ENCODE measurements around the gene SORCS3. TPM values are rescaled to one million over a fixed set of nuclear protein-coding genes. Genes with fewer than 3 reads are reported as not detected.

SORCS3 gene
- total RNA-seq, 1 donor from 2014 or later: not detected

DNA sequence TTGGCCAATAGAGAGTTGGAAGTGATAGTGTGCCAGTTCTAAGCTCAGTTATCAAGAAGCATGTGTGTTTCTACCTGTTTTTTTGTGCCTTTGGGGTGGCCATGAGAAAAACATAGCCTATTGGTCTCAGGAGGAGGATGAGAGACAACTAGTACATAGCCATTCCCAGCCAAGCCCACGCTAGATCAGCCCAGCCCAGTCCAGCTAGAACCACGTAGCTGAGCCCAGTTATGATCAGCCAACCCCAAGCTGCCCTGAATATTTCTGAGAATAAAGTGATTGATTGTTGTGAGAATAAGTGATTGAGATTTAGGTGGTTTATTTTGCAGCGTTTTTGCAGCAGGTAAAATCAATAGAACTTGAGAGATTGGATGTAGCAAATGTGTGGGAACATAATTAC lies 15.9 kb downstream of the SORCS3 start:
- H3K27ac Mint-ChIP-seq: no peak overlapping the region
- no peaks in the 10 kb centered on the region for H3K36me3 Mint-ChIP-seq (ENCODE audit: low read depth)
- peaks cover 9% of the 10 kb centered on the region for H3K27me3 Mint-ChIP-seq (ENCODE audit: low read depth)
- H3K9me3 Mint-ChIP-seq: no peaks in the 10 kb centered on the region
- intact Hi-C loops (cut with micrococcal nuclease): no loop called here
- DNase-seq (ENCODE audit: low spot score): no peak
- no peaks in the 10 kb centered on the region for H3K4me1 Mint-ChIP-seq (ENCODE audit: low read depth)
- H3K4me3 Mint-ChIP-seq (ENCODE audit: low read depth): no peak overlapping the region

DNA sequence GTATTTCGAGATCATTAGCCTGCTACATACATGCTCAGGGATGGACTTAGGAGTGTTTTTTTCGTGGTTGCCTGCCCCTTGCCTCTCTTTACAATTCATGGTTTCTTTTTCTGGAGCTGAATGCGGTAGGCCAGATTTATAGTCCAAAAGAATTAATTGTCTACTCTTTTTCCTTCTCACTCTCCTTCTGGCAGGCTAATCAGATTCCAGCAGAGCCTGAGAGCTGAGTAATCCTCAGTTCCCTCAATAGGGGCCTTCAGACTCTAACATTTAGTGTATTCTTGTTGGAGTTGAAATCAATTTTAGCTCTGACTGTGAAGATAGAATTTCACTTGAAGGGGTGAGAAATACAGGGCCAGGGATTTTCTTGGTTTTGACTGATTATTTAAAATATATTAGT lies 16.4 kb downstream of the SORCS3 start:
- H3K27ac Mint-ChIP-seq: no peak overlapping the region
- no peaks in the 10 kb centered on the region for H3K36me3 Mint-ChIP-seq (ENCODE audit: low read depth)
- intact Hi-C loops (cut with micrococcal nuclease): no loop called here
- no peak for DNase-seq (ENCODE audit: low spot score)
- H3K4me1 Mint-ChIP-seq (ENCODE audit: low read depth): no peaks in the 10 kb centered on the region
- H3K4me3 Mint-ChIP-seq (ENCODE audit: low read depth): no peak overlapping the region
- no peaks in the 10 kb centered on the region for H3K9me3 Mint-ChIP-seq
- peaks cover 9% of the 10 kb centered on the region for H3K27me3 Mint-ChIP-seq (ENCODE audit: low read depth)

DNA sequence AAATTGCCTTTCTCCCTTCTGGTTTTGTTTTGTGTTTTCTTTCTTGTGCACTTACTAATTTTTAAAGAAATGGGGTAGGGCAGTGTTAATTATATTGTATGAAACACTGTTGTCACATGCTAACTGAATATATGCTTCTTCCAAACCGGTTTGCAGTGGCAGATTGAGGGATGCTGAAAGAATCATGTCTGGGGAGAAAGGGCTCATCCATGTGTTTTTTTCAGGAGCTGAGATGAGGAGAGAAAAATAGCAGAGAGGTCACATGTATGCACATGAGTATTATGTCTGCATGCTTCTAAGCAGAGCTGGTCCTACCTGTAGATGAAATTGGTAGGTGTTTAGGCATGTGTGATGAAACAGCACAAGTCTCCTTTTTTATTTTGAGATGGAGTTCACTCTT lies 17.0 kb downstream of the SORCS3 start:
- intact Hi-C loops (cut with micrococcal nuclease): no loop called here
- H3K27me3 Mint-ChIP-seq (ENCODE audit: low read depth): peaks cover 9% of the 10 kb centered on the region
- DNase-seq (ENCODE audit: low spot score): no peak
- H3K4me1 Mint-ChIP-seq (ENCODE audit: low read depth): no peaks in the 10 kb centered on the region
- H3K36me3 Mint-ChIP-seq (ENCODE audit: low read depth): no peaks in the 10 kb centered on the region
- no peaks in the 10 kb centered on the region for H3K9me3 Mint-ChIP-seq
- H3K27ac Mint-ChIP-seq: no peak overlapping the region
- no peak overlapping the region for H3K4me3 Mint-ChIP-seq (ENCODE audit: low read depth)

DNA sequence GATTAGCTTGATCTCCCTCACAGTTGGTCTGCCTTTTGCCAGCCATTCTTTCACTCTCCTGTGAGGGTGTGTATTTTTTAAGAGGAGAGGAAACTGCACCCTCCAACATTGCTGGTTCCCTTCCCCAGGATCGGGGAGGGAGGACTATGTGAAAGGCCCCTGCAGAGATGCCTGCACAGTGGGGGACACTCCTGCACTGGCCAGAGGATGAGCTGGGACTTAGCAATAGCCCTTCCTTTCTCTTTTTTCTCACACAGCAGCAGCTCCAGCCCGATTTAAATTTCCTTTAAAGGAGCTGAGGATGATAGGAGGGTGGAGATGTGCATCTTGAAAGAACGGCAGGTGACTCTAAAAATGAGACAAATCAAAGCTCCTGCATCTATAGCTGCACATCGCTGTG lies 18.7 kb downstream of the SORCS3 start:
- Mint-ChIP-seq H3K27ac (no peak overlapping the region), H3K27me3 (ENCODE audit: low read depth) (peaks cover 6% of the 10 kb centered on the region), H3K4me3 (ENCODE audit: low read depth) (no peak overlapping the region), H3K4me1 (ENCODE audit: low read depth) (no peaks in the 10 kb centered on the region), H3K36me3 (ENCODE audit: low read depth) (no peaks in the 10 kb centered on the region), H3K9me3 (no peaks in the 10 kb centered on the region)
- no peak for DNase-seq (ENCODE audit: low spot score)
- intact Hi-C loops (cut with micrococcal nuclease): no loop called here

GRCh38 chr10:104663076-104663475 lies 22.0 kb downstream of the SORCS3 start:
- Mint-ChIP-seq H3K9me3 (no peaks in the 10 kb centered on the region), H3K27ac (no peak overlapping the region), H3K4me3 (ENCODE audit: low read depth) (no peak overlapping the region), H3K4me1 (ENCODE audit: low read depth) (no peaks in the 10 kb centered on the region), H3K36me3 (ENCODE audit: low read depth) (no peaks in the 10 kb centered on the region), H3K27me3 (ENCODE audit: low read depth) (peaks cover 5% of the 10 kb centered on the region)
- intact Hi-C loops (cut with micrococcal nuclease): no loop called here
- no peak for DNase-seq (ENCODE audit: low spot score)

- Mint-ChIP-seq H3K36me3 (ENCODE audit: low read depth) (no peaks in the 10 kb centered on the region), H3K27me3 (ENCODE audit: low read depth) (peaks cover 5% of the 10 kb centered on the region)
- DNase-seq (ENCODE audit: low spot score): no peak
These were observed 22.5 kb downstream of the SORCS3 start for GRCh38 chr10:104663563-104663962.

GRCh38 chr10:104664205-104664604 lies 23.1 kb downstream of the SORCS3 start:
- Mint-ChIP-seq H3K27me3 (ENCODE audit: low read depth) (peaks cover 2% of the 10 kb centered on the region), H3K36me3 (ENCODE audit: low read depth) (no peaks in the 10 kb centered on the region), H3K4me1 (ENCODE audit: low read depth) (no peaks in the 10 kb centered on the region), H3K9me3 (no peaks in the 10 kb centered on the region), H3K27ac (no peak overlapping the region), H3K4me3 (ENCODE audit: low read depth) (no peak overlapping the region)
- no peak for DNase-seq (ENCODE audit: low spot score)
- intact Hi-C loops (cut with micrococcal nuclease): no loop called here

More at GRCh38 chr10:104663563-104663962, 22.5 kb downstream of the SORCS3 start:
- Mint-ChIP-seq H3K4me1 (ENCODE audit: low read depth) (no peaks in the 10 kb centered on the region), H3K9me3 (no peaks in the 10 kb centered on the region), H3K4me3 (ENCODE audit: low read depth) (no peak overlapping the region), H3K27ac (no peak overlapping the region)
- intact Hi-C loops (cut with micrococcal nuclease): no loop called here

DNA sequence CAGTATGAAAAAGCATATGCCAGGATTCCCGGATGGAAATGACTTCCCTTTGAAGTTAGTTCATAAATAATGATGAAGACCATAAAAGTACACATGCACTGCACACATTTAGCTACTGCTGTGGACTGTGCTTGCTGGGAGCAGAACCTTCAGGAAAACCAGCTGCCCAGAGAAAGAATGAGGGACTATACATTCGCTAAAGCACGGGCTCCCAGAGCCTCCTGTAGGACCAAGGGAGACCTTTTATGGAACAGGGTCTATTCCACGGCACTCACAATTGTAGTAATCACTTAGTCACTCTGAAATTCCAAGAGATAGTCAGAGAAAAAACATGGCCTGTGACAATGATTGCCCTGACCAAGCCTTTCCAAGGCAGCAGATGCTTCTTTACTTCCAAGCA lies 24.1 kb downstream of the SORCS3 start:
- H3K9me3 Mint-ChIP-seq: no peaks in the 10 kb centered on the region
- H3K4me3 Mint-ChIP-seq (ENCODE audit: low read depth): no peak overlapping the region
- H3K27ac Mint-ChIP-seq: no peak overlapping the region
- no peaks in the 10 kb centered on the region for H3K36me3 Mint-ChIP-seq (ENCODE audit: low read depth)
- H3K4me1 Mint-ChIP-seq (ENCODE audit: low read depth): no peaks in the 10 kb centered on the region
- intact Hi-C loops (cut with micrococcal nuclease): no loop called here
- peaks cover 2% of the 10 kb centered on the region for H3K27me3 Mint-ChIP-seq (ENCODE audit: low read depth)
- DNase-seq (ENCODE audit: low spot score): no peak

GRCh38 chr10:104666106-104666505 lies 25.0 kb downstream of the SORCS3 start:
- H3K36me3 Mint-ChIP-seq (ENCODE audit: low read depth): no peaks in the 10 kb centered on the region
- H3K27me3 Mint-ChIP-seq (ENCODE audit: low read depth): peaks cover 2% of the 10 kb centered on the region
- no peak for DNase-seq (ENCODE audit: low spot score)
- no peaks in the 10 kb centered on the region for H3K9me3 Mint-ChIP-seq
- H3K4me1 Mint-ChIP-seq (ENCODE audit: low read depth): no peaks in the 10 kb centered on the region
- H3K4me3 Mint-ChIP-seq (ENCODE audit: low read depth): no peak overlapping the region
- intact Hi-C loops (cut with micrococcal nuclease): no loop called here
- H3K27ac Mint-ChIP-seq: no peak overlapping the region

- intact Hi-C loops (cut with micrococcal nuclease): no loop called here
- no peak overlapping the region for H3K27ac Mint-ChIP-seq
- H3K4me1 Mint-ChIP-seq (ENCODE audit: low read depth): no peaks in the 10 kb centered on the region
- no peak for DNase-seq (ENCODE audit: low spot score)
- no peaks in the 10 kb centered on the region for H3K9me3 Mint-ChIP-seq
- no peaks in the 10 kb centered on the region for H3K36me3 Mint-ChIP-seq (ENCODE audit: low read depth)
- peaks cover 14% of the 10 kb centered on the region for H3K27me3 Mint-ChIP-seq (ENCODE audit: low read depth)
- no peak overlapping the region for H3K4me3 Mint-ChIP-seq (ENCODE audit: low read depth)
These were observed 35.8 kb downstream of the SORCS3 start for GRCh38 chr10:104676874-104677273.

DNA sequence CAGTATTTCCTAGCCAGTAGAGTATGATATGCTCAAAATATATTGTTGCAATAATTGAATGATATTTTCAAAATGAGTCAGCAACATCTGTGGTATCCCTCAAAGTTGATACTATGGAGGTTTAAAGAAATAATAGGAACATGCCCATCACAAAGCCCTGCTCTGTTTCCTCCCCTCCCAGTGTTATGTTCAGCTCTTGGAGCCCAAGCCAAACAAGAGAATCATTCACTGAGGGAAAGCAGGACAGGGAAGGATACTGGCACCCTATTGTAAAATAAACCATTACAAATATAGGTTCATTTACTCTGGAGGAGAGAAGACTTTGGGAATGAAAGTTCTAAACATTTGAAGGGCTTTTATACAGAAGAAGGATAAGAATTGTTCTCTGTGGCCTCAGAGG lies 37.6 kb downstream of the SORCS3 start:
- Mint-ChIP-seq H3K4me1 (ENCODE audit: low read depth) (no peaks in the 10 kb centered on the region), H3K36me3 (ENCODE audit: low read depth) (no peaks in the 10 kb centered on the region), H3K27ac (no peak overlapping the region), H3K4me3 (ENCODE audit: low read depth) (no peak overlapping the region), H3K27me3 (ENCODE audit: low read depth) (peaks cover 19% of the 10 kb centered on the region), H3K9me3 (no peaks in the 10 kb centered on the region)
- no peak for DNase-seq (ENCODE audit: low spot score)
- intact Hi-C loops (cut with micrococcal nuclease): no loop called here

DNA sequence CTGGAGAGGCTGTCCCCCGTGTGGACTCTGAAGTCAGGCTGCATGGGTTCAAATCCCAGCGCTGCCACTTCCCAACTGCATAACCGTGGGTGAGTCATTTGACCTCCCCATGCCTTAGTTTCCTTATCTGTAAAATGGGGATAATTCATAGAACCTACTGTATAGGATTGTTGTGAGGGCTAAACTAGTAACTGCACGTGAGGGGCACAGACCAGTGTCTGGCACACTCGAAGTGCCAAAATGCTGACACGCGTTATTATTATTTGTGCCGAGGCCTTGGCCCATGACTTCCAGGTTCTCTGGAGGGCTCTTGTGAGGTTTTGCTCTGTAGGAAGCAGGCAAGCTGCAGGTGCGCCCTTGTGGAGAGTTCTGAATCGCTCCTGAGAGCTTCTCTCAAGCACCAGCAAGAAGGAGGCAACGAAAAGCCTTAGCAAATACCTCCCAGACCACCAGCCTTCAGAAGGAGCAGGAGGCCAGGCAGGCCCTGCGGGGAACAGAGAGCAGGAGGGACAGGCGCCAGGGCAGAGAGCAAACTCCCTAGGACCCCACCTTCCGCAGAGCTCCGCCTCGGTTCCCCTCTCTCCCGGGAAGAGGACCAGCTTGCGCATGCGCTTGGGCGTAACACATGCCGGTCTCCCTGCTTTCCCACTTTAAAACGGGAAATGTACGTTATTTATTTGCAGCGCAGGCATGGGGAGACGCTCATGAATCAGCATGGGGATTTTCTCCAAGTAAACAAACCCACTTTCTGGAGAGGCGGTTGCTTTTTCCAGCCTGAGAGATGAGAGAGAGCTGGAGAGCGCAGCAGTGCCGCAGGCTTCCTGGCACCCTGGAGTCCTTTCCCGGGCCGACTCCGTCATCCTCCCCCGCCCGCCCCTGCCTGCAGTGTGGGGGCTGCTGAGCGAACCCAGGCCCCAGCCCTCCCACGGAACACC lies 39.6 kb downstream of the SORCS3 start:
- Mint-ChIP-seq H3K9me3 (no peaks in the 10 kb centered on the region), H3K4me3 (ENCODE audit: low read depth) (no peak overlapping the region)
- intact Hi-C loops (cut with micrococcal nuclease): no loop called here

GRCh38 chr10:104681485-104681884 lies 40.4 kb downstream of the SORCS3 start:
- peaks cover 16% of the 10 kb centered on the region for H3K27me3 Mint-ChIP-seq (ENCODE audit: low read depth)
- H3K36me3 Mint-ChIP-seq (ENCODE audit: low read depth): no peaks in the 10 kb centered on the region
- H3K4me3 Mint-ChIP-seq (ENCODE audit: low read depth): no peak overlapping the region
- DNase-seq (ENCODE audit: low spot score): no peak
- intact Hi-C loops (cut with micrococcal nuclease): no loop called here
- H3K4me1 Mint-ChIP-seq (ENCODE audit: low read depth): no peaks in the 10 kb centered on the region
- H3K27ac Mint-ChIP-seq: no peak overlapping the region
- H3K9me3 Mint-ChIP-seq: no peaks in the 10 kb centered on the region

More for the DNA sequence above, 39.6 kb downstream of the SORCS3 start:
- DNase-seq (ENCODE audit: low spot score): no peak
- peaks cover 19% of the 10 kb centered on the region for H3K27me3 Mint-ChIP-seq (ENCODE audit: low read depth)
- no peaks in the 10 kb centered on the region for H3K36me3 Mint-ChIP-seq (ENCODE audit: low read depth)
- H3K4me1 Mint-ChIP-seq (ENCODE audit: low read depth): no peaks in the 10 kb centered on the region
- H3K27ac Mint-ChIP-seq: no peak overlapping the region
